OCI-LY1 (cell line): ENCODE data around the gene FBLN2.

ENCODE experiments used
- EZH2 ChIP-seq: fragments of 200-600 bp; sonication (generic), shearing (Covaris generic); IDR thresholded peaks from 2 replicates; pipeline ENCODE4 v1.8.0; 2017; ENCODE audit warnings: borderline replicate concordance, mixed run types, mild to moderate bottlenecking, antibody characterized with exemption, low read length, moderate library complexity, mixed read lengths
- TF ChIP-seq, protein P1 (sequence below): fragments of 200-600 bp; sonication (generic), shearing (Covaris generic); IDR thresholded peaks from 2 replicates; pipeline ENCODE4 v1.5.1; 2017; ENCODE audit warnings: mild to moderate bottlenecking, antibody characterized with exemption, low read length, moderate library complexity, mixed read lengths

DNA sequence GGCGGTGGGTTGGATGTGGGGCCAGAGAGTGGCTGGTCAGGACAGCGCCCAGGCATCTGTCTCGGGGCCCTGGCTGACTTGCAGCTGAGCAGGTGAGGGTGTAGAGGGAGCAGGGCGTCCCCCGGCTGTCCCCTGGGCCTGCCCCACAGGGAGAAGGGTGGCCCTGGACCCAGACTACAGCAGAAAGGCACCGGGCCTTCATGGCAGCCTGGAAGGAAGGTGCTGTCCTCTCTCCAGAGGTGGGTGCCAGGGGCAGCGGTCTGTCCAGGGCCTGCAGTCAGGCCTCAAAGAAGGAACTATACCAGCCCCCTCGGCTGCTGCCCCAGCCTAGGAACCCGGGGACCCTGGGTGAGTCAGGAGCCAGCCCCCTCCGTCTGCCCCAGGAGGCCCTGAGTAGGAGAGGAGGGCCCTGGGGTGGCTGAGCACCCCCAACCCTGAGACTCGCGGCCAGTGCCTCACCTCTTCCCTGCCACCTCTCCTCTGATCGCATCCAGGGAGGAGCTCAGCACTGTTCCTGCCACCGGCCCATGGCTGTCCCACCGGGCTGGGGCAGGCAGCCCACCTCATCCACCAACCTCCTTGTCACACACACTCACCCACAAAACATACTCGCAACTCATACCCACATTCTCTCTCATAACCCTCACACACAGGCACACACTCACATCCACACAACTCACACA lies 133.5 kb downstream of the FBLN2 start:
- TF ChIP-seq, protein P1, sequence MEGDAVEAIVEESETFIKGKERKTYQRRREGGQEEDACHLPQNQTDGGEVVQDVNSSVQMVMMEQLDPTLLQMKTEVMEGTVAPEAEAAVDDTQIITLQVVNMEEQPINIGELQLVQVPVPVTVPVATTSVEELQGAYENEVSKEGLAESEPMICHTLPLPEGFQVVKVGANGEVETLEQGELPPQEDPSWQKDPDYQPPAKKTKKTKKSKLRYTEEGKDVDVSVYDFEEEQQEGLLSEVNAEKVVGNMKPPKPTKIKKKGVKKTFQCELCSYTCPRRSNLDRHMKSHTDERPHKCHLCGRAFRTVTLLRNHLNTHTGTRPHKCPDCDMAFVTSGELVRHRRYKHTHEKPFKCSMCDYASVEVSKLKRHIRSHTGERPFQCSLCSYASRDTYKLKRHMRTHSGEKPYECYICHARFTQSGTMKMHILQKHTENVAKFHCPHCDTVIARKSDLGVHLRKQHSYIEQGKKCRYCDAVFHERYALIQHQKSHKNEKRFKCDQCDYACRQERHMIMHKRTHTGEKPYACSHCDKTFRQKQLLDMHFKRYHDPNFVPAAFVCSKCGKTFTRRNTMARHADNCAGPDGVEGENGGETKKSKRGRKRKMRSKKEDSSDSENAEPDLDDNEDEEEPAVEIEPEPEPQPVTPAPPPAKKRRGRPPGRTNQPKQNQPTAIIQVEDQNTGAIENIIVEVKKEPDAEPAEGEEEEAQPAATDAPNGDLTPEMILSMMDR, result no peak
- TF ChIP-seq EZH2, result no peak
